Head of caudate nucleus (tissue), 42 donors: ENCODE data around the gene MORC3.

ENCODE experiments used
- DNase-seq, 42 donors: peaks; one replicate each; pipeline versions ENCODE4 v3.0.0 to v3.0.0-alpha.2; 2020 to 2021; ENCODE audit warnings: mixed read lengths in 7 of 42
- intact Hi-C: fragments of 100-400 bp; cut with DNase I; formaldehyde crosslinking; loops from one replicate; pipeline ENCODE4 v1.15.0; 2022

Gene MORC3

GRCh38 chr21:36412916-36413315, 92.9 kb downstream of the MORC3 start:
- intact Hi-C loops: no loop called here
- no peak for DNase-seq

- intact Hi-C loops: no loop called here
- DNase-seq: no peak
Observed at GRCh38 chr21:36415375-36415774, 95.4 kb downstream of the MORC3 start.

GRCh38 chr21:36419241-36419640, 99.2 kb downstream of the MORC3 start:
- no peak for DNase-seq
- intact Hi-C loops: no loop called here

- peak; percentile 32 to 88 (median 72) for DNase-seq
- intact Hi-C loops: no loop called here
Observed at GRCh38 chr21:36419996-36420395, 100.0 kb downstream of the MORC3 start.

DNA sequence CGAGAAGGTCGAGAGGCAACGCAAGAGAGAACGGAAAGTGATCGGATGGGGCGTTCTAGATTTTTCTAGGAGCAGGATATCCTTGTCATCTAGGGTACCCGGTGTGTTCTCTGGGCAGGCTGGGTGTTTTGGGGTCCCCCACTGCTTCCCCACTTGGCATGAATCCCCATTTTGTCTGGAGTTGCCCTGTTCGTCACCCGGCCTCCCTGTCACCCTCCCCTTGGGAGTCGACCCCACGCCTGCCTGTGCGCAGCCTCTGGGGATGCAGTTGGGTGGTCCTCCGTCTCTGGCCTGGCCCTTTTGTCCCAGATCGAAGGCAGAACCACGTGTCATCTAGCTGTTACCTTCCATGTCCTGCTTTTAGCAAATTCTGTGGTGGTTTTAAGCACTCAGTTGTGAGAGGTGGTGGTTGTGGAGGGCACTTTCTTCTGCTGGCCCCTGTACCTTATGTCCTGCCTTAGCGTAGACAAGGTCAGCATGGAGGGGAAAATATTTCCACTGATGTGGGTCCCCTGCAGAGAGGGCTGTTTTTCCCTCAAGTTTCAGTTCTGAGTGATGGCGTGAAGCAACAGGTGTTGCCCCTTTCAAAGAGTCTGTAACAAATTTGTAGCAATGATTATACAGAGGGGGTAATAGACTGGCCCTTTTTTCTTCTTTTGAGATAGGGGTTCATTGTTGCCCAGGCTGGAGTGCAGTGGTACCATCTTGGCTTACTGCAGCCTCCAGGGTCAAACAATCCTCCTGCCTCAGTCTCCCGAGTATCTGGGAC, 100.8 kb downstream of the MORC3 start:
- DNase-seq: peak in 1 of 42 donors; percentile 9
- intact Hi-C loops: no loop called here

- peak in 28 of 42 donors; percentile 8 to 64 (median 37) for DNase-seq
- intact Hi-C loops: no loop called here
Observed at GRCh38 chr21:36422279-36423098, 102.5 kb downstream of the MORC3 start.

- intact Hi-C loops: no loop called here
- DNase-seq: peak in 1 of 42 donors; percentile 7
Observed at GRCh38 chr21:36423771-36424433, 103.9 kb downstream of the MORC3 start.

GRCh38 chr21:36424592-36424991, 104.6 kb downstream of the MORC3 start:
- DNase-seq: peak in 1 of 42 donors; percentile 7
- intact Hi-C loops: no loop called here

DNA sequence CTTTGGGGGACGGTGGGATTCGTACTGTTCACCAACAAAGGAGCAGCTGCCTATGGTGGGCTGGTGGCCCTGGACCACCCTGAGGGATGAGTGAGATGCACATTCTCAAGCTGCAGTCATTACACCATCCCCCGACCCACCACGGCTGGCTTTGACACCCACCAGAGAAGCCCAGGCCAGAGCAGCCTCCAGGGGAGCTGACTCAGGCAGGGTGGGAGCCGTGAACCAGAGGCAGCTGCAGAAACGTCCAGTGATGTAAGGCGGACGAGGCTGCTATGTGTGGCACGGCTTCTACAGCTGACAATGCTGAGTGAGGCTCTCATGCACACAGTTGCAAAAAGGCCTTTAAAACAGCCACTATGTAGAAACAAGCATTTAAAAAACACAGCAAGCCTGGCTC, 105.3 kb downstream of the MORC3 start:
- DNase-seq: peak in 1 of 42 donors; percentile 18
- intact Hi-C loops: no loop called here
